SIG-M5 treated with dmso at 0.1 percent for 504 hours (cell line): ENCODE data around the gene ICOSLG.
"Not testable (repeated sequence)": the region's sequence is repeated elsewhere in the genome, so short reads cannot be mapped to it uniquely, and the experiment has no call there.

Experiments
- DNase-seq: peaks from one replicate; lab custom pipeline; 2025; ENCODE audit not compliant: unreplicated experiment; lab: John Stamatoyannopoulos, UW

ICOSLG gene

DNA sequence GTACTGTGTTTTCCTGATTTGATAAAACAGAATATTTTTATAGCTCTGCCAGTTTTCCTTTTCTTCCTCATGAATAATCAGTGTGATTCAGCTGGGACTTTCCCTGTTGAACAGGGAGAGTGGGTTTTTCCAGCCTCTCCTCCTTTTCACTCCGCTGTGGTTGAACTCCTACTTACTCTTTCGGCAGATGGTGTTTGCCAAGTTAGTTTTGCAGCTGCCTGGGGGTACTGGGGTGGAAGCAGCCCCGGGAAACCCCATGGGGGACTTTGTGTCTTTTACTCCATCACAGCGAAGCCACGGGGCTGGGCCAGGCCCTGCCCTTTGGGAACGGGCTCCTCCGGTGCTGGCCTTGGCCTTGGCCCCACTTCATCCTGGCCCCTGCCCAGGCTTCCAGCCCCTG lies 55.9 kb downstream of the ICOSLG start:
- not testable (repeated sequence) for DNase-seq

DNA sequence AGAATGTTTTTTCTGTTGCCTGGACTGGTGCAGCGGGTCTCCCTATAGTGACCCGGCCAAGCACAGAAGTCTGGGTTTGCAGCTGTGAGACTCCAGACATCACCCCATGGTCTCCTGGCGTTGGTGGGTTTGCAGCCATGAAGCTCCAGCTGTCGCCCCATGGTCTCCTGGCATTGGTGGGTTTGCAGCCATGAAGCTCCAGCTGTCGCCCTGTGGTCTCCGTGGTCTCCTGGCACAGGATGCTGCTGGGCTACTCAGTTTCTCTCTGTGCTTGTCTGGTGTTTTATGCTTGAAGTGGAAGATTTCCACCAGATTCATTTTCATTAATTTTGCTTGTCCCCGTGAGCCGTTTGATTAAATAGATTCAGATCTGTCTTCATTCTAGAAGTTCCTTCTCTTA lies 58.5 kb downstream of the ICOSLG start:
- not testable (repeated sequence) for DNase-seq

DNA sequence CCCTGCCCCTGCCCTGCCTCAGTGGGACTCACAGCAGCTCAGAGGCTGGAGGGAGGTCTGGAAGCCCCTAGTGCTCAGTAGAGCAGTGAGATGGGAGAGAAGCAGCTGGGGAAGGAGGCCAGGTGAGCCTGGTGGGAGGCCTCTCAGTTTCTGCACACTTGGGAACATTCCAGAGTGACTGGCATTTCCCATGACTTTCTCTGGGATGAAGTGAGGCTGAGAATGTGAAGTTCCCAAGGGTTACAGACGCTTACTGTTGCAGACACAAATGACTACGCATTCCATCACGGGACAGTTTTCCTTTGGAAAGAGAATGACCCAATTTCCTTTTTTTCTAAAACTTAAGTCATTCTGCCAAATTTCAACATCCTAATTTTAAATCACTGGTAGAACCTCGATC lies 59.2 kb downstream of the ICOSLG start:
- not testable (repeated sequence) for DNase-seq

DNA sequence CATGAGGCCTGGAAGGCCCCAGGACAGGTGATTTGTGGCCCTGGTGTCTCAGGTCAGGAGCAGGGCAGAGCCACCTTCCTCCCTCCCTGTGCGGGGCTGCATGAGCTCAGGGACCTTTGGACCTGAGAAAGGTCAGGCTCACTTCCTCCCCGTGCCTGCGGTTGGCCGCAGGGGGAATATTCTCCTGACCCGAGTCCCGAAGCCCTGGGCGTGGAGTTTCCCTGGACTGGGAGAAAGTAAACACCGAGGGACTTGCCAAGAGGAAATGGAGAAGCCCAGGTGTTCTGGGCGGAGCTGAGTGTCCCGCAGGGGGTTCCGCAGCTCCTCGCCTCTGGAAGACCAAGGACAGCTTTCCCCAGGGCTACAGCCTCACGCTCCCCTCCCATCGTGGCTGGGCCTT lies 64.6 kb downstream of the ICOSLG start:
- DNase-seq = not testable (repeated sequence)

DNA sequence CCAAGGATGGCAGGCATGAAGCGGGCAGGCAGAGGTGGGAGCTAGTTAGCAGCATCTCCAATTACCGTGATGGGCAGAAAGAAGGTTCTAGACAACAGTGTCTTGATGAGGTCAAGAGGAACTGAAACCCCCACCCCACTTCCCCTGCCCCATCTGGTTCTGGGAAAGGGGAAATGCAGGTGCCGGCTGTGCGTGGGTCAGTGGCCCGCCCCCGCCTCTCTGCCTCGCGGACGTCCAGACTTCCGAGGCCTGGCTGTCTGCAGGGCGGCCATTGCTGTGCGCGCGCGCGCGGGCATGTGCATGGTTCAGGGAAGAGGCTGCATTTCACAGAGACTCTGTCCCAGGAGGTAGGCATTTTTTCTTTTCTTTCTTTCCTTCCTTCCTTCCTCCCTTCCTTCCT lies 65.6 kb downstream of the ICOSLG start:
- DNase-seq = not testable (repeated sequence)
